Skeletal muscle tissue (tissue), 4 donors: Measurements from ENCODE around the gene SLC36A1. TPM values are rescaled to one million over a fixed set of nuclear protein-coding genes. Genes with fewer than 3 reads are reported as not detected.
A peak's percentile ranks its signal among the peaks of the same experiment; 100 is the strongest.

Experiments used
- H3K27ac ChIP-seq: one replicate; pipeline ENCODE4 v1.7.0; 2013; ENCODE audit warnings: mild to moderate bottlenecking, low read depth, low read length, inconsistent platforms
- H3K27me3 ChIP-seq, 3 donors: one replicate each; pipeline ENCODE4 v1.7.0; 2013; ENCODE audit warnings: low read length in 3 of 3; ENCODE audit not compliant: control insufficient read depth in 3 of 3, insufficient read depth in 3 of 3
- H3K36me3 ChIP-seq, 3 donors: one replicate each; pipeline ENCODE4 v1.7.0; 2013; ENCODE audit warnings: low read length in 3 of 3; ENCODE audit not compliant: control insufficient read depth in 3 of 3, insufficient read depth in 3 of 3
- H3K4me1 ChIP-seq, 3 donors: one replicate each; pipeline ENCODE4 v1.7.0; 2013; ENCODE audit warnings: low read length in 3 of 3, mild to moderate bottlenecking in 3 of 3; ENCODE audit not compliant: control insufficient read depth in 3 of 3, insufficient read depth in 3 of 3
- H3K4me3 ChIP-seq, 3 donors: one replicate each; pipeline ENCODE4 v1.7.0; 2013; ENCODE audit warnings: low read length in 3 of 3
- H3K9ac ChIP-seq, 3 donors: one replicate each; pipeline ENCODE4 v1.7.0; 2013; ENCODE audit warnings: low read length in 3 of 3, mild to moderate bottlenecking in 3 of 3, moderate library complexity in 2 of 3, low read depth in 1 of 3
- H3K9me3 ChIP-seq, 3 donors: one replicate each; pipeline ENCODE4 v1.7.0; 2013; ENCODE audit warnings: low read length in 3 of 3; ENCODE audit not compliant: control insufficient read depth in 3 of 3
- total RNA-seq: library from RNA; depleted of rRNA; stranded (reverse); fragments of >200 nt; gene quantifications from one replicate; pipeline ENCODE4 v1.2.3, GENCODE V29; 2014
- donor health status: Osteomylitis.

Gene SLC36A1
- total RNA-seq, 1 donor from 2014 or later: 8.9 TPM

DNA sequence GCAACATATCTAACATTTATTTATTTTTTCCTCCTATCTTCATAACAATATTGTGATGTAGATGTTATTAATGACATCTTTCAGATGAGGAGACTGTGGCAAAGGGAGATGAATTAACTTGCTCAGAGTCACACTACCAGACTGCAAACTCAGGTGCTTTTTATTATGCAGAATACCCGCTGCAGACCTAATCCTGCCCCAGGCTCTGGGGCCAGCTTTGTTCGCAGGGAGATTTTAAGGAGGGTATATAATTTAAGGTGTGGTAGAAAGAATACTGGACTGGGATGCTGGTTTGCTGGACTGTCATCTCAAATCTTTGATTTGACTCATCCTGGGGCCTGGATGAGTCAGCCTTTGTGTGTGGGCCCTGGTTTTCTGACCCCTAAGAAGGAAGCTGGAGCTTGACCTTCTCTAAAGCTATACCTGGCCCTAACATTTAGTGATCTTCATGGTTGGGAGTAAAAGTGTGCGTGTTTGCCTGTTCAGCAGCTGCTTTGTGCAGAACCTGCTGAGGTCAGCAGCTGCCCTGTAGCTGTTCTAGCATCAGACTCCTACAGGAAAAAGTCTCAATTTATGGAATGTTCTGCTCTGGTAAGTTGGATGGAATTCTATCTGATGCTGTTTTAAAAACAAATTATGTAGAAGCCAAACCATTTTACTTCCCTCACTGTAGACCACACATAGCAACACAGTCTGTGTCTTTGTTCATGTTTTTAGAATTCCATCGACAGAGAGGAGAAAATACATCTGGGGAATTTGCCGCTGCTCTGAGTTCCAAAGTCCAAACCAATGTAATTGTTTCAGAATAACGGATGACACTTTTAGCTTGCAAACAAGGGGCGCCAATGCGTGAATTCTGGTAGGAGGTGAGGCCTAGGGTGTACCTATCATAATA lies 4.5 kb downstream of the SLC36A1 start:
- Histone ChIP-seq H3K4me1 (peaks cover 23 to 48% (median 33%) of the 10 kb centered on the region in 3 donors), H3K4me3 (no peak overlapping the region), H3K36me3 (no peaks in the 10 kb centered on the region), H3K9ac (no peak overlapping the region), H3K27ac (no peak overlapping the region), H3K9me3 (no peaks in the 10 kb centered on the region), H3K27me3 (no peaks in the 10 kb centered on the region)

DNA sequence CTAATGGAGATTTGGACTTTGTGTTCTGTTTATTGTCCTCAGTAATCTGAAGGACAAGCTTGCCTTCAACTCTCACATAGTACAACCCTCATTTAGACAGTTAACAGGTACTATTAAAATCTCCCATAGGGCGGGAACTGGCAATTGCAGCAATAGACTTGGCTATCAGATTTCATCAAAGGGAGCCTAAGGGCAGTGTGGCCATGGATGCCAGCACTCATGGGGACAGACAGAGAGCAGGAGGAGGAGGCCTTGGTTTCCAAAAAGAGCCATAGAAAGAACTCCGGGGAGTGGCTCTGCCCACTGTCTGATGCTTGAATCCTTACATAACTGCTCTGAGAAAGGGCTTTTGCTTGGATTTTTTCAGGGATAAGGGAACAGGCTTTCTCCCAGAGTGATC lies 6.8 kb downstream of the SLC36A1 start:
- Histone ChIP-seq H3K27ac (peak overlapping the region; percentile 48), H3K9ac (peak overlapping the region; percentile 7 to 51 (median 12)), H3K9me3 (no peaks in the 10 kb centered on the region), H3K4me1 (peaks cover 14 to 36% (median 17%) of the 10 kb centered on the region in 3 donors), H3K4me3 (no peak overlapping the region), H3K27me3 (no peaks in the 10 kb centered on the region), H3K36me3 (peaks cover 0 to 4% (median 2%) of the 10 kb centered on the region in 3 donors)

GRCh38 chr5:151454889-151455288 lies 7.5 kb downstream of the SLC36A1 start:
- Histone ChIP-seq H3K27ac (peak overlapping the region; percentile 48), H3K4me3 (no peak overlapping the region), H3K27me3 (no peaks in the 10 kb centered on the region), H3K4me1 (peaks cover 14 to 36% (median 16%) of the 10 kb centered on the region in 3 donors), H3K9ac (no peak overlapping the region), H3K36me3 (peaks cover 0 to 8% (median 2%) of the 10 kb centered on the region in 3 donors), H3K9me3 (no peaks in the 10 kb centered on the region)

DNA sequence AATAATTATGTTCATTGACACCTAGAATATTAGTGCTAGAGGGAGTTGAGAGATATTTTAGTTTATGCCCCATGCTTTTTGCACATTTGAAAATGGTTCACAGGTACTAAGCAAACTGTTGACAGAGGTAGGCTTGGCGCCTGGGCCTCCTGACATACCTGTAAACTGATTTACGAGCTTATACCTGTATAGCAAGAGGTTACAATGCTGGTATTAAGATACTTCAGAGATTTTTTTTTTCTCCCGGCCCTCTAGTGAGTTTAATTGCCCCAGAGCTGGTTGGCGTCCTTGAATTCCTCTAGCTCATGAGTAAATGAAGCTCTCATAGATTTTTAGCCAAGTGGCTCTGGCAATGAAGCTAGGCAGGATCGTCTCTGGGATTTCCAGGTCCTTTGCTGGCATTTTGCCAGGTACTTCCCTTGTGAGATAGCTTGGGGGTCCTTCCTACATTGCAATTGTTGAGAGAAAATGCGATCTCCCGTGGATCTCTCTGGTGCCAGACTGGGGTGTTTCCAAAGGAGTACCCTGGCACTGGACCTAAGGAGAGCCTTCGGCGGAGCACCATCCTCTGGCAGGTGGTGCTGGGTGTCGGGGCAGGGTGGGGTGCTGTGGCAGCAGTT lies 9.0 kb downstream of the SLC36A1 start:
- Histone ChIP-seq H3K27ac (no peak overlapping the region), H3K9ac (peak overlapping the region in 1 of 3 donors; percentile 35), H3K27me3 (no peaks in the 10 kb centered on the region), H3K4me3 (peak overlapping the region in 1 of 3 donors; percentile 32), H3K4me1 (peaks cover 11 to 28% (median 14%) of the 10 kb centered on the region in 3 donors), H3K9me3 (no peaks in the 10 kb centered on the region), H3K36me3 (peaks cover 0 to 10% (median 2%) of the 10 kb centered on the region in 3 donors)

GRCh38 chr5:151458314-151458713 lies 10.9 kb downstream of the SLC36A1 start:
- peaks cover 11 to 28% (median 16%) of the 10 kb centered on the region in 3 donors for H3K4me1 ChIP-seq
- no peaks in the 10 kb centered on the region for H3K9me3 ChIP-seq
- no peaks in the 10 kb centered on the region for H3K27me3 ChIP-seq
- H3K36me3 ChIP-seq: peaks cover 0 to 10% (median 2%) of the 10 kb centered on the region in 3 donors
- no peak overlapping the region for H3K27ac ChIP-seq
- H3K4me3 ChIP-seq: no peak overlapping the region
- H3K9ac ChIP-seq: no peak overlapping the region

- H3K4me3 ChIP-seq: no peak overlapping the region
- H3K9me3 ChIP-seq: no peaks in the 10 kb centered on the region
- H3K27ac ChIP-seq: no peak overlapping the region
- peaks cover 8 to 23% (median 10%) of the 10 kb centered on the region in 3 donors for H3K4me1 ChIP-seq
- no peak overlapping the region for H3K9ac ChIP-seq
- H3K36me3 ChIP-seq: peaks cover 7 to 16% (median 10%) of the 10 kb centered on the region in 3 donors
- H3K27me3 ChIP-seq: no peaks in the 10 kb centered on the region
These were observed 12.4 kb downstream of the SLC36A1 start for GRCh38 chr5:151459680-151460324.

DNA sequence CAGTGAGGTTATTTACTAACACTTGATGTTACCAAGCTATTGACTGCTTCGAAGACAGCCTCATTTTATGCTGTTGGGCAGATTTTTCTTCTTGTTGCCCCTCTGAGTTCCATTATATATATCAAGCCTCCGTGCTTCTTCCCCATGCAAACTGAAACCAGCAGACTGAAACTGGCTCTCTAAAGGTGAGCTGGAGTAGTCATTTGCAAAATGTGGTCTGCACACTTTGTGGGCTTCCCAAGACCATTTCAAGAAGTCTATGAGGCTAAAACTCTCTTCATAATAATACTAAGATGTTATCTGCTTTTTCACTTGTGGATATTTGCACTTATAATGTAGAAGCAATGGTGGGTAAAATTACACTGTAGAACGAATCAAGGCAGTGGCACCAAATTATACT lies 13.9 kb downstream of the SLC36A1 start:
- Histone ChIP-seq H3K27ac (no peak overlapping the region), H3K4me1 (peaks cover 5 to 13% (median 6%) of the 10 kb centered on the region in 3 donors), H3K4me3 (no peak overlapping the region), H3K9ac (no peak overlapping the region), H3K36me3 (peaks cover 17 to 22% (median 19%) of the 10 kb centered on the region in 3 donors), H3K27me3 (no peaks in the 10 kb centered on the region), H3K9me3 (no peaks in the 10 kb centered on the region)

GRCh38 chr5:151463137-151464029 lies 16.0 kb downstream of the SLC36A1 start:
- Histone ChIP-seq H3K4me1 (peaks cover 0 to 5% (median 3%) of the 10 kb centered on the region in 3 donors), H3K36me3 (peaks cover 24 to 36% (median 26%) of the 10 kb centered on the region in 3 donors), H3K27me3 (no peaks in the 10 kb centered on the region), H3K27ac (no peak overlapping the region), H3K9ac (no peak overlapping the region), H3K9me3 (no peaks in the 10 kb centered on the region), H3K4me3 (no peak overlapping the region)

GRCh38 chr5:151464101-151464500 lies 16.7 kb downstream of the SLC36A1 start:
- Histone ChIP-seq H3K4me3 (no peak overlapping the region), H3K27ac (no peak overlapping the region), H3K4me1 (peaks cover 0 to 5% (median 3%) of the 10 kb centered on the region in 3 donors)

More at GRCh38 chr5:151464101-151464500, 16.7 kb downstream of the SLC36A1 start:
- H3K9ac ChIP-seq: no peak overlapping the region
- H3K9me3 ChIP-seq: no peaks in the 10 kb centered on the region
- H3K27me3 ChIP-seq: no peaks in the 10 kb centered on the region
- H3K36me3 ChIP-seq: peaks cover 24 to 35% (median 24%) of the 10 kb centered on the region in 3 donors
